Neuron (in vitro differentiated cells): ENCODE data around the gene PSMA4.
"Not testable (repeated sequence)": the region's sequence is repeated elsewhere in the genome, so short reads cannot be mapped to it uniquely, and the experiment has no call there.

Experiments used
- H2AFZ ChIP-seq: one replicate; pipeline ENCODE4 v1.6.1; 2013; ENCODE audit warnings: low read depth, mild to moderate bottlenecking, inconsistent platforms, low read length, moderate library complexity
- H3K27me3 ChIP-seq: one replicate; pipeline ENCODE4 v1.6.1; 2013; ENCODE audit warnings: low read length; ENCODE audit not compliant: insufficient read depth
- H3K36me3 ChIP-seq: one replicate; pipeline ENCODE4 v1.6.1; 2013; ENCODE audit warnings: low read length; ENCODE audit not compliant: insufficient read depth
- H3K4me1 ChIP-seq: one replicate; pipeline ENCODE4 v1.6.1; 2013; ENCODE audit warnings: low read length; ENCODE audit not compliant: insufficient read depth
- H3K4me3 ChIP-seq: 2 replicates; pipeline ENCODE4 v1.5.1; 2013; ENCODE audit warnings: mild to moderate bottlenecking, low read length, moderate library complexity
- H3K9me3 ChIP-seq: one replicate; pipeline ENCODE4 v1.6.1; 2013; ENCODE audit warnings: low read length

PSMA4 gene

DNA sequence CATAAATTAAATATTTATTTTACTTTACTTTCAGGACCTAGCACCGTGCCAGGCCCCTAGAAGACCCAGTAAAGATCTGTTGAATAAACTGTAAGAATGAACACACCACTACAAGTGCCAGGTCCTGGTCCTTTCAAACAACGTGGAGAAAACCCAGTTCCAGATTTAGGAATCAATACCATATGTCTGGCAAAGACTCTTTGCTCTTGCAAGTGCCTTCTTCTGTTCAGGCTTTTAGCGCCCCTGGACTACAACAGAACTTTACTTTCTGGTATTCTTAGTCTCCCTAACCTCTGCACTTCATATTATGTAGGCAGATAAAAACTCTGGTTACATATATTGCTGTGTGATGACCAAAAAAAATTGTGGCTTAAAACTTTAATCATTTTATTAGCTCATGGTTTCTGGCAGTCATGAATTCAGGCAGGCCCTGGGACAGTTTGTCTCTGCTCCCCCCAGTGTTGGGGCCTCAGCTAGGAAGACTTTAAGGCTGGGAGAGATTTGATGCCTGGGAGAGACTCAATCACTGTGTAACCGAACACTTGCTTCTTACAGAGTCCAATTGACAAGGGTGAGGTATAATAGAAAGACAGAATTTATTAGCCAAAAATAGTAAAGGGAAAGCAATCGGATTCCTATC is 2.9 kb upstream of the PSMA4 start:
- Histone ChIP-seq H3K4me3 (no peak overlapping the region), H3K36me3 (peaks cover 6% of the 10 kb centered on the region), H3K27me3 (no peaks in the 10 kb centered on the region), H3K4me1 (peaks cover 22% of the 10 kb centered on the region), H3K9me3 (no peaks in the 10 kb centered on the region), H2AFZ (no peak overlapping the region)

DNA sequence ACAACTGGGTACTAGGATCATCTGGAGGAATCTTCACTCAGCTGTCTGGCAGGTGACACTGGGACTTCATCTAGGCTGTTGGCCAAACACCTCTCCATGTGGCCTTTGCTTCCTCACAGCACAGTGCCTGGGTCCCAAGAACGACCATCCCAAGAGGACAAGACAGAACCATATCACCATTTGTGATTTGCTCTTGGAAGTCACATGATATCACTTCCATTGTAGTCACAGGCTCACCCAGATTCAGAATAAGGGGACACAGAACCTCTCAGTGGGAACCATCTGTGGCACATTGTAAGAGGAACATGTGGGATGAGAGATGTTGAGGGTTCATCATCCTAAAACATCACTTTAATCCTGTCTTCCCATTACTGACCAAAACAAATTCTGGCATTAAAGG is 1.9 kb upstream of the PSMA4 start:
- Histone ChIP-seq H3K4me1 (peaks cover 26% of the 10 kb centered on the region), H3K9me3 (no peaks in the 10 kb centered on the region), H3K36me3 (peaks cover 15% of the 10 kb centered on the region), H2AFZ (no peak overlapping the region), H3K27me3 (no peaks in the 10 kb centered on the region), H3K4me3 (no peak overlapping the region)

DNA sequence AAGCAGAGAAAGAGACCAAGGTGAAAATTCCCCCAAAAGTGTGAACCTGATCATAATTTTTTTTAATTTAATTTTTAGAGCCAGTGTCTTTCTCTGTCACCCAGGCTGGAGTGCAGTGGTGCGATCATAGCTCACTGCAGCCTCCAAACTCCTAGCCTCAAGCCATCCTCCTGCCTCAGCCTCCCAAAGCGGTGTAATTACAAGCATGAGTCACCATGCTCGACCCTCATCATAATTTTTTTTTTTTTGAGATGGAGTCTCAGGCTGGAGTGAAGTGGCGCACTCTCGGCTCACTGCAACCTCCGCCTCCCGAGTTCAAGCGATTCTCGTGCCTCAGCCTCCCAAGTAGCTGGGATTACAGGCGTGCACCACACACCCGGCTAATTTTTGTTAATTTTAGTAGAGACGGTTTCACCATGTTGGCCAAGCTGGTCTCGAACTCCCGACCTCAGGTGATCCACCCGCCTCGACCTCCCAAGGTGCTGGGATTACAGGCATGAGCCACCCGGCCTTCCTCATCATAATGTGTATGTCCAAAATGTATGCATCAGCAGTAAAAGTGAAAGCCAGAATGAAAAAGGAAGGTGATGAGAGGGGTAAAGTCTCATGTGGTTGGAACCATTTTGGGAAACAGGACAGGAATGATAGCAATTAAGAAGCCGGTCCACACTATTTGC is 642 bp upstream of the PSMA4 start:
- H3K27me3 ChIP-seq, H3K9me3 ChIP-seq: not testable (repeated sequence)
- Histone ChIP-seq H3K4me1 (peaks cover 24% of the 10 kb centered on the region), H3K36me3 (peaks cover 22% of the 10 kb centered on the region), H2AFZ (peak overlapping the region; percentile 58), H3K4me3 (peak overlapping the region; percentile 94)

DNA sequence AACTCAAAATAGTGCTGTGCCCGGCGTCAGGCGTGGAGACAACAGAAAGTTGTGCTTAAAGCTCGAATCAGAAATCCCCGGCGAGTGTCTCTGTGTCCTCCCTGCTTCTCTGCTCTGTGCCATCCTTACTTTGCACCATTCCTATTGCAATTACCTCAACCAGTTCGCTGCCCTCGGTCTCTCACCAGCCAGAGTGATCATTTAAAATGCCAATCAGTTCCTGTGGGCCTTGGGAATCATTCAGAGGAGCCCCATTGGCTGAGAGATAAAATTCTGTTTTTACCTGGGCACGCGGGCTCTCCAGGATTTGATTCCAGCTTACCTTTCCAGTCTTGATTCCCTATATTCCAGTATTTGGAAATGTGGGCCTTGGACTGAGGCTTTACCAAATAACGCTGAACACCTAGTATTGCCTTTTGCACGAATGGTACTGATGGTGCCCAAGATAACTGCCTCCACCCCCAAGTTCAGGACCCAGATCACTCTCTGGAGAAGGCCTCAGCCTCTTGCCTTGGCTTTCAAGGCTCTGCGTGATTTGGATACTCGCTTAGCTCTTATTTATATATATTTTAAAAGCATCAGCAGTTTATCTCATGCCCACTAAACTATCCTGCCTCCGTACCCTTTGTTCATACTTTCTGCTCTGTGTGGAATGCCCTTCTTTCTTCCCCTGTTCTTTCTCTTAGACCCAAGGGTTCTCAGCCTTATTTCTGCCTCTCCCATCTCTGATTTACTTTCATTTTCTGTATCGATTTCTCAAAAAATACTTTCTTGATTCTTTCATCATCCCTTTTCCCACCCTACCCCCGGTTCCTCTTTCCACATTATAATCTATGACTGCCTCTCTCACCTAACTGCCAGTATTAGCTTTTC is 863 bp downstream of the PSMA4 start:
- peak overlapping the region; percentile 94 for H3K4me3 ChIP-seq
- peaks cover 35% of the 10 kb centered on the region for H3K36me3 ChIP-seq
- H3K4me1 ChIP-seq, result peaks cover 24% of the 10 kb centered on the region
- no peaks in the 10 kb centered on the region for H3K27me3 ChIP-seq
- no peaks in the 10 kb centered on the region for H3K9me3 ChIP-seq
- H2AFZ ChIP-seq, result peak overlapping the region; percentile 58

DNA sequence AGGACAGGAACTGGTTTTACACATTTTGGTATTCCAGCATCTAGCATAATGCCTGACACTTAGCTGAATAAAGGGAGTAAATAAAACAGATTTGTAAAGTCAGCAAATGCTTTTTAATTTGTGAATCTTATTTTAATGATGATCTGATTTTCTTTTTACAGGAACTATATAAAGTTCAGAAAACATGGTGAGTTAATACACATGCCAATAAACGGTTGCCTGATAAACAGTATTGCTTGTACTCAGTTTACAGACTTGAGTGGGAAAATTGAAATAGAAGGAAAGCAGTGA is 1.4 kb downstream of the PSMA4 start:
- Histone ChIP-seq H3K9me3 (no peaks in the 10 kb centered on the region), H3K4me3 (peak overlapping the region; percentile 94), H3K36me3 (peaks cover 40% of the 10 kb centered on the region), H3K27me3 (no peaks in the 10 kb centered on the region), H3K4me1 (peaks cover 24% of the 10 kb centered on the region), H2AFZ (no peak overlapping the region)

DNA sequence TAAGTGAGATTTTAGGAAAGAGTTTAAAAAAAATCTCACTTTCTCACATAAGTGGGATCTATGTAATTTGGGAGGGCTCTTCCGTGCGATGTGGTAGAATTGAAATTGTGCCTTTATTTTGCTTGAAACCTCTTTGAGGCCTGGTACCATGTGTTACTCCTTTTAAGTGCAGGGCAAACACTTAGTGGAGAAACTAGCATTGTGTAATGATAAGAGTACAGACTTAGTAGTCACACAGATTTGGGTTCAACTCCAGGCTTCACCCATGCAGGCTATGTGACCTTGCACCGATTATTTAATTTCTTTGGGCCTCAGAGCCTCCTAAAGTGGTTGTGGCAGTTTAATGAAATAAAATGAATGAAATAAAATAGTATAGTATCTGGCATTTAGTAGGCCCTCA is 2.4 kb downstream of the PSMA4 start:
- Histone ChIP-seq H3K27me3 (no peaks in the 10 kb centered on the region), H3K36me3 (peaks cover 47% of the 10 kb centered on the region), H2AFZ (no peak overlapping the region), H3K4me1 (peaks cover 24% of the 10 kb centered on the region), H3K4me3 (no peak overlapping the region), H3K9me3 (no peaks in the 10 kb centered on the region)

DNA sequence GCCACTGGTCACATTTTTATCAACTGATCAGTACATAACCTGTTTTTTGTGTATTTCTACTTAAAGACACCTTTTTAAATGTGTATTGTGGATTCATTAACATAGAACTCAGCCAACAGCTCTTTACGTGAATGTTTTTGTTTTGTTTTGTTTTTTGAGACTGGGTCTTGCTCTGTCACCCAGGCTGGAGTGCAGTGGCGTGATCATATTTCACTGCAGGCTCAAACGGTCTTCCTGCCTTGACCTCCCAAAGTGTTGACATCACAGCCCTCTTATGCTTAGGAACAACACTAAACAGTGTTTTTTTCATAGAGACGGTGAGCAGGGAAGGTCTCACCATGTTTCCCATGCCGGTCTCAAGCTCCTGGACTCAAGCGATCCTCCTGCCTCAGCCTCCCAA is 9.9 kb downstream of the PSMA4 start:
- Histone ChIP-seq H3K4me3 (no peak overlapping the region), H3K36me3 (peaks cover 54% of the 10 kb centered on the region), H3K4me1 (no peaks in the 10 kb centered on the region), H2AFZ (no peak overlapping the region), H3K27me3 (no peaks in the 10 kb centered on the region), H3K9me3 (no peaks in the 10 kb centered on the region)

DNA sequence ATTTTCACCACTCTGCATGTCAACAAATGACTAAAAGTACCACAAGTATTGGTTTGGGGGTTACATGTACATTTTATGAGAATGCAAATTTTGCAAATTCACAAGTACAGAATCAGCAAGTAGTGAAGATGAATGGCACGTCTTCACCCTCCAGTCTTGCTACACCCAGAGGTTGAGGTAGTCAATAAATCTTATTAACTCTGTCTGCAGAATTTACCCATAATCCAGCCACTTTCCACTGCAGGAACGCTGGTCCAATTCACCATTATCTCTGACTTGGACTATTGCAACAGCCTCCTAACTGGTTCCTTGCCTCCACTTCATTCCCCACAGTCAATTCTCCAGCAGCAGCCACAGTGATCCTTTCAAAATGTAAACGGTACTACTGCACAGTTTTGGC is 10.6 kb downstream of the PSMA4 start:
- no peak overlapping the region for H2AFZ ChIP-seq
- no peaks in the 10 kb centered on the region for H3K4me1 ChIP-seq
- no peaks in the 10 kb centered on the region for H3K27me3 ChIP-seq
- H3K4me3 ChIP-seq, result no peak overlapping the region
- H3K36me3 ChIP-seq, result peaks cover 48% of the 10 kb centered on the region
- no peaks in the 10 kb centered on the region for H3K9me3 ChIP-seq

DNA sequence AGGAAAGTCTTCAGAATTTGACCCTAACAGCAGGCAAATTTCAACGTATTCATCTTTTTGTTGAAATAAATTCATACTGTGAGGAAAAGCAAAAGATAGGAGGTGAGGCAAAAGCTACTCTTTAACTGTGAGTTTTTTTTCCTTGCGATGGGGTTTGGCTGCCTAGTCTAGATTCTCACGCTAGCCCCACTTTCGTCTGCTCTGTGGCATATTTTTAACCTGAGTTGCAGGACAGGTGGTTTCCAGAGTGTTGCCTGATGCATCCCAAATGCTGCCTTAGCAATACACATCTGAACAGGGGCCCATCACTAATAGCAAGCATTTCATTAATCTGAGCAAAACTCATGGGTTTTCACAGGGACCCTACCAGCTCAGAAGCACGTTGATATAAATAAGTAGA is 11.7 kb downstream of the PSMA4 start:
- H2AFZ ChIP-seq, result no peak overlapping the region
- H3K4me1 ChIP-seq, result no peaks in the 10 kb centered on the region
- H3K36me3 ChIP-seq, result peaks cover 39% of the 10 kb centered on the region
- no peaks in the 10 kb centered on the region for H3K9me3 ChIP-seq
- H3K27me3 ChIP-seq, result no peaks in the 10 kb centered on the region
- no peak overlapping the region for H3K4me3 ChIP-seq

DNA sequence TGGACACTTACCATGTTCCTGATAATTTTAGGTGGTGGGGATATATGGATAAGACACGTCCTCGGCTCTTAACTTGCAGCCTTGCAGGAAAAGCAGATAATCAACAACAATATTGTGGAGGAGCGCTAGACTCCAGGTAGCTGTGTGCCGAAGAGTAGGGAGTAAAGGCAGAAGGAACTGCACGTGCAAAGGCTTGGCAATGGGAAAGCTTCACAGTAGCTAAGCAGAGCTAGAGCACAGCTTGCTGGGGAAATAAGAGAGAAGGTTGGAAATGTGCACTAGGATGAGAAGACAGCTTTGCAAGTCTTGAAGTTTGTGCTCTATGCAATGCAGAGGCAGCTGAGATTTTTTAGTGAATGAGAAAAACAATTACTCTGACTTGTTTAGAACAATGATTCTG is 12.4 kb downstream of the PSMA4 start:
- Histone ChIP-seq H3K4me3 (no peak overlapping the region), H3K9me3 (no peaks in the 10 kb centered on the region), H3K36me3 (peaks cover 33% of the 10 kb centered on the region), H2AFZ (no peak overlapping the region), H3K27me3 (no peaks in the 10 kb centered on the region), H3K4me1 (no peaks in the 10 kb centered on the region)

DNA sequence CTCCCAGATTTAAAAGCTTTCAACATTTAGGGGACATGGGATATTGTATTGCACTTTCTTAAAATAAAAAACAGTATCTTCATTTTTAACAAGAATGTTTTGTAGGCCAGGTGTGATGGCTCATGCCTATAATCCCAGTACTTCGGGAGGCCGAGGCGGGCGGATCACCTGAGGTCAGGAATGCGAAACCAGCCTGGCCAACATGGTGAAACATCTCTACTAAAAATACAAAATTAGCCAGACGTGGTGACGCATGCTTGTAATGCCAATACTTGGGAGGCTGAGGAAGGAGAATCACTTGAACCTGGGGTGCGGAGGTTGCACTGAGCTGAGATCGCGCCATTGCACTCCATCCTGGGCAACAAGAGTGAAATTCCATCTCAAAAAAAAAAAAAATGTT is 20.0 kb downstream of the PSMA4 start:
- not testable (repeated sequence) for H3K9me3 ChIP-seq, H3K36me3 ChIP-seq, H3K27me3 ChIP-seq, H2AFZ ChIP-seq, H3K4me1 ChIP-seq, H3K4me3 ChIP-seq

DNA sequence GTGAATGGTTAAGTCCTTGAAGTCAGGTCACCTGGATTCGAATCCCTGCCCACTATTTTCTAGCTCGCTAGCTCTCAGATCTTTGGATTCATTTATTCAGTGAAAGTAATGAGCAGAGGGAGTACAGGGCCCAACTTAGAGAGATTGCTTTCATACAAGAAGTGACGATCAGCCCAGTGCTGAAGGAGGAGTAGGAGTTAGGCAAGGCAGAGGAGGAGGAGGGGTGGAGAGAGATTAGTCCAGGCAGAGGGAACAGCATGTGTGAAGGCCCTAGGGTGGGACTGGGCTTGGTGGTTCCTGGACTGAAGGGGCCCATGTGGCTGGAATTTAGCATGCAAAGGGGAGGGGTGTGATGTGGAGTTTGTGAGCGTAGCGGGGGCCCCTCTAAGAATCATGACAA is 21.2 kb downstream of the PSMA4 start:
- peaks cover 3% of the 10 kb centered on the region for H3K27me3 ChIP-seq
- H3K4me1 ChIP-seq, result peaks cover 3% of the 10 kb centered on the region

DNA sequence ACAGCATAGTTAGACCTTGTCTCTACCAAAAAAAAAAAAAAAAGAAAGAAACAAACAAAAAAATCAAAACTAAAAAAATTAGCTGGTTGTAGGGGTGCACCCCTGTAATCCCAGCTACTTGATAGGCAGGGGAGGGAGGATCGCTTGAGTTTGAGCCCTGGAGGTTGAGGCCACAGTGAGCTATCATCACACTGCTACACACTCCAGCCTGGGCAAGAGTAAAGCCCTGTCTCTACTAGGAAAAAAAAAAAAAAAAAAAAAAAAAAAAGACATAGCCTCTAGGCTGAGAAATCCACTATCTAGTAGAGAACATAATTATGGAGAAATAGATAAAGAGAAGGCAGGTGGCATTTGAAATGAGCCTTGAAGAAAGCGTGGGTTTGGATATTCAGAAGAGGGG is 22.8 kb downstream of the PSMA4 start:
- Histone ChIP-seq H3K36me3 (no peaks in the 10 kb centered on the region), H3K4me1 (peaks cover 3% of the 10 kb centered on the region), H3K27me3 (peaks cover 3% of the 10 kb centered on the region)

More for the DNA sequence above, 21.2 kb downstream of the PSMA4 start:
- Histone ChIP-seq H3K9me3 (no peaks in the 10 kb centered on the region), H2AFZ (no peak overlapping the region), H3K4me3 (no peak overlapping the region), H3K36me3 (no peaks in the 10 kb centered on the region)

More for the DNA sequence above, 22.8 kb downstream of the PSMA4 start:
- Histone ChIP-seq H2AFZ (no peak overlapping the region), H3K9me3 (no peaks in the 10 kb centered on the region), H3K4me3 (no peak overlapping the region)
